ENCODE data around the gene PNPT1.

PNPT1 gene

DNA sequence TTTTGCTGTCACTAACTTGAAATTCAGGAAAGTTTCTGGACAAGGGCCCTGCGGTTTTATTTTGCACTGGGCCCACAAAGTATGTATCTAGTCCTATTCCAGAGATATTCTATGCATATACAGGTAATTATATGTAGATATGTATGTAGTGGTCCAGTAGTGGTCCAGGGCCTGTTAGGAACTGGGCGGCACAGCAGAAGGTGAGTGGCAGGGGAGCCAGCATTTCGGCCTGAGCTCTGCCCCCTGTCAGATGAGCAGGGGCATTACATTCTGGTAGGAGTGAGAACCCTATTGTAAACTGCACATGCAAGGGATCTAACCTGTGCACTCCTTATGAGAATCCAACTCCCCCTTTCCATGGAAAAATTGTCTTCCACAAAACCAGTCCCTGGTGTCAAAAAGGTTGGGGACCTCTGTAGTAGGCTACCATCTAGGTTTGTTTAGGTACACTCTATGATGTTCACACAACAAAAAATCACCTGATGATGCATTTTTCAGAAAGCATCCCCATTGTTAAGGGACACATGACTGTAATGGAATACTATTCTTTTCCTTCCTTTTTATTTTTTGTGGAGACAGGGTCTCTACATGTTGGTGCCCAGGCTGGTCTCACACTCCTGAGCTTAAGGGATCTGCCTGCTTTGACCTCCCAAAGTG is 73.4 kb downstream of the PNPT1 start (continued):
- TF ChIP-seq ZNF473 (tag by site-specific recombination; IDR thresholded peaks at IDR 0.05): no peak
- no peak for TF ChIP-seq ZNF221 (tag by site-specific recombination; IDR thresholded peaks at IDR 0.05; ENCODE audit: borderline replicate concordance)
- peak; percentile 99 for TF ChIP-seq ZNF549 (tag by site-specific recombination; IDR thresholded peaks at IDR 0.05)
- no peak for TF ChIP-seq ZNF341 (tag by site-specific recombination; IDR thresholded peaks at IDR 0.05; ENCODE audit: low read depth)
- TF ChIP-seq KLF7 (tag by site-specific recombination; IDR thresholded peaks at IDR 0.05; ENCODE audit: borderline replicate concordance): no peak
- TF ChIP-seq MZF1 (tag by site-specific recombination; IDR thresholded peaks at IDR 0.05; ENCODE audit: borderline replicate concordance): 0 out of 2 replicates have a peak, but pooled peaks have one; percentile 38
- no peak for TF ChIP-seq ZNF354C (tag by site-specific recombination; IDR thresholded peaks at IDR 0.05; ENCODE audit: borderline replicate concordance, low read depth)
- no peak for TF ChIP-seq ZBTB44 (tag by site-specific recombination; IDR thresholded peaks at IDR 0.05)
- no peak for TF ChIP-seq BCL11B (tag by site-specific recombination; IDR thresholded peaks at IDR 0.05; ENCODE audit: low read depth)
- no peak for TF ChIP-seq SP7 (tag by site-specific recombination; IDR thresholded peaks at IDR 0.05)
- peak; percentile 48; the same call in 1 of the 2 replicates for TF ChIP-seq ZBTB48 (tag by site-specific recombination; IDR thresholded peaks at IDR 0.05)
- 0 out of 2 replicates have a peak, but pooled peaks have one; percentile 9 for TF ChIP-seq ZNF335 (tag by site-specific recombination; conservative IDR thresholded peaks at IDR 0.05)
- no peak for TF ChIP-seq ZNF555 (tag by site-specific recombination; conservative IDR thresholded peaks at IDR 0.05)
- TF ChIP-seq, protein P1, sequence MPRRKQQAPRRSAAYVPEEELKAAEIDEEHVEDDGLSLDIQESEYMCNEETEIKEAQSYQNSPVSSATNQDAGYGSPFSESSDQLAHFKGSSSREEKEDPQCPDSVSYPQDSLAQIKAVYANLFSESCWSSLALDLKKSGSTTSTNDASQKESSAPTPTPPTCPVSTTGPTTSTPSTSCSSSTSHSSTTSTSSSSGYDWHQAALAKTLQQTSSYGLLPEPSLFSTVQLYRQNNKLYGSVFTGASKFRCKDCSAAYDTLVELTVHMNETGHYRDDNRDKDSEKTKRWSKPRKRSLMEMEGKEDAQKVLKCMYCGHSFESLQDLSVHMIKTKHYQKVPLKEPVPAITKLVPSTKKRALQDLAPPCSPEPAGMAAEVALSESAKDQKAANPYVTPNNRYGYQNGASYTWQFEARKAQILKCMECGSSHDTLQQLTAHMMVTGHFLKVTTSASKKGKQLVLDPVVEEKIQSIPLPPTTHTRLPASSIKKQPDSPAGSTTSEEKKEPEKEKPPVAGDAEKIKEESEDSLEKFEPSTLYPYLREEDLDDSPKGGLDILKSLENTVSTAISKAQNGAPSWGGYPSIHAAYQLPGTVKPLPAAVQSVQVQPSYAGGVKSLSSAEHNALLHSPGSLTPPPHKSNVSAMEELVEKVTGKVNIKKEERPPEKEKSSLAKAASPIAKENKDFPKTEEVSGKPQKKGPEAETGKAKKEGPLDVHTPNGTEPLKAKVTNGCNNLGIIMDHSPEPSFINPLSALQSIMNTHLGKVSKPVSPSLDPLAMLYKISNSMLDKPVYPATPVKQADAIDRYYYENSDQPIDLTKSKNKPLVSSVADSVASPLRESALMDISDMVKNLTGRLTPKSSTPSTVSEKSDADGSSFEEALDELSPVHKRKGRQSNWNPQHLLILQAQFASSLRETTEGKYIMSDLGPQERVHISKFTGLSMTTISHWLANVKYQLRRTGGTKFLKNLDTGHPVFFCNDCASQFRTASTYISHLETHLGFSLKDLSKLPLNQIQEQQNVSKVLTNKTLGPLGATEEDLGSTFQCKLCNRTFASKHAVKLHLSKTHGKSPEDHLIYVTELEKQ (tag by site-specific recombination; IDR thresholded peaks at IDR 0.05; ENCODE audit: borderline replicate concordance): no peak
- TF ChIP-seq ZNF677 (tag by site-specific recombination; IDR thresholded peaks at IDR 0.05): no peak
- no peak for TF ChIP-seq ZNF701 (tag by site-specific recombination; IDR thresholded peaks at IDR 0.05)
- no peak for TF ChIP-seq ZBTB6 (tag by site-specific recombination; IDR thresholded peaks at IDR 0.05)
- no peak for TF ChIP-seq ZNF660 (tag by site-specific recombination; IDR thresholded peaks at IDR 0.05)
- TF ChIP-seq, protein P2, sequence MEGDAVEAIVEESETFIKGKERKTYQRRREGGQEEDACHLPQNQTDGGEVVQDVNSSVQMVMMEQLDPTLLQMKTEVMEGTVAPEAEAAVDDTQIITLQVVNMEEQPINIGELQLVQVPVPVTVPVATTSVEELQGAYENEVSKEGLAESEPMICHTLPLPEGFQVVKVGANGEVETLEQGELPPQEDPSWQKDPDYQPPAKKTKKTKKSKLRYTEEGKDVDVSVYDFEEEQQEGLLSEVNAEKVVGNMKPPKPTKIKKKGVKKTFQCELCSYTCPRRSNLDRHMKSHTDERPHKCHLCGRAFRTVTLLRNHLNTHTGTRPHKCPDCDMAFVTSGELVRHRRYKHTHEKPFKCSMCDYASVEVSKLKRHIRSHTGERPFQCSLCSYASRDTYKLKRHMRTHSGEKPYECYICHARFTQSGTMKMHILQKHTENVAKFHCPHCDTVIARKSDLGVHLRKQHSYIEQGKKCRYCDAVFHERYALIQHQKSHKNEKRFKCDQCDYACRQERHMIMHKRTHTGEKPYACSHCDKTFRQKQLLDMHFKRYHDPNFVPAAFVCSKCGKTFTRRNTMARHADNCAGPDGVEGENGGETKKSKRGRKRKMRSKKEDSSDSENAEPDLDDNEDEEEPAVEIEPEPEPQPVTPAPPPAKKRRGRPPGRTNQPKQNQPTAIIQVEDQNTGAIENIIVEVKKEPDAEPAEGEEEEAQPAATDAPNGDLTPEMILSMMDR (tag by site-specific recombination; IDR thresholded peaks at IDR 0.05): peak; percentile 19; the same call in 1 of the 2 replicates
- TF ChIP-seq EGR2 (tag by site-specific recombination; IDR thresholded peaks at IDR 0.05; ENCODE audit: low read depth): no peak
- TF ChIP-seq ZSCAN5A (tag by site-specific recombination; IDR thresholded peaks at IDR 0.05): no peak
- TF ChIP-seq ZNF624 (tag by site-specific recombination; IDR thresholded peaks at IDR 0.05): no peak
- TF ChIP-seq ZNF112 (tag by site-specific recombination; IDR thresholded peaks at IDR 0.05): no peak
- TF ChIP-seq ZNF843 (tag by site-specific recombination; IDR thresholded peaks at IDR 0.05): no peak
- no peak for TF ChIP-seq ZNF274 (IDR thresholded peaks at IDR 0.05; ENCODE audit: low read length)
- TF ChIP-seq ZNF274 (tag by site-specific recombination; IDR thresholded peaks at IDR 0.05; ENCODE audit: borderline replicate concordance): no peak
- TF ChIP-seq BCL11A (tag by site-specific recombination; IDR thresholded peaks at IDR 0.05; ENCODE audit: low read depth): no peak

Measured in HEK293 (cell line).